NCI-H226 (cell line): ENCODE measurements around the gene PLD1.

Source experiments
- DNase-seq: peaks from one replicate; pipeline ENCODE4 v3.0.0-alpha.2; 2015

PLD1 gene

DNA sequence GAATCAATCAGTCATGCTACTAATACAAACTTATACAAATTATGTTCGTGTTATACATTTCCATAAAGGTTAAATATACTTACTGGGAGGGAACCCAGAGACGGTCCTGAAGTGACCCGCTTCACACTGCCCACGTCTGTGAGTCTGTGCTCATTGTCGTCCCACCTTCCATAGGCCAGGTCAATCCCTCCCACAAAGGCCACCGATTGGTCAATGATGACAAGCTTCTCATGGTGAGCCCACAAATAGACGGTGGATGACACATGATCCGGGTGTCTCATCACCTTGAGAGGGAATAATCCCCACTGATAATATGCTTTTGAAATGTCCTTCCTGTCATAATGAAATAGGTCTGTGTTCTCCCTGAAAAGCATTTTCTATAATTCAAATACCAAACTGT lies 121.7 kb downstream of the PLD1 start:
- DNase-seq, result no peak

GRCh38 chr3:171688002-171688401 lies 122.3 kb downstream of the PLD1 start:
- no peak for DNase-seq

- no peak for DNase-seq
Measured at GRCh38 chr3:171687581-171687980, 122.7 kb downstream of the PLD1 start.

GRCh38 chr3:171687064-171687463 lies 123.2 kb downstream of the PLD1 start:
- no peak for DNase-seq

- no peak for DNase-seq
Measured at GRCh38 chr3:171685116-171685895, 125.0 kb downstream of the PLD1 start.

- no peak for DNase-seq
Measured at GRCh38 chr3:171684221-171684620, 126.1 kb downstream of the PLD1 start.

- no peak for DNase-seq
Measured at GRCh38 chr3:171682743-171683142, 127.5 kb downstream of the PLD1 start.

DNA sequence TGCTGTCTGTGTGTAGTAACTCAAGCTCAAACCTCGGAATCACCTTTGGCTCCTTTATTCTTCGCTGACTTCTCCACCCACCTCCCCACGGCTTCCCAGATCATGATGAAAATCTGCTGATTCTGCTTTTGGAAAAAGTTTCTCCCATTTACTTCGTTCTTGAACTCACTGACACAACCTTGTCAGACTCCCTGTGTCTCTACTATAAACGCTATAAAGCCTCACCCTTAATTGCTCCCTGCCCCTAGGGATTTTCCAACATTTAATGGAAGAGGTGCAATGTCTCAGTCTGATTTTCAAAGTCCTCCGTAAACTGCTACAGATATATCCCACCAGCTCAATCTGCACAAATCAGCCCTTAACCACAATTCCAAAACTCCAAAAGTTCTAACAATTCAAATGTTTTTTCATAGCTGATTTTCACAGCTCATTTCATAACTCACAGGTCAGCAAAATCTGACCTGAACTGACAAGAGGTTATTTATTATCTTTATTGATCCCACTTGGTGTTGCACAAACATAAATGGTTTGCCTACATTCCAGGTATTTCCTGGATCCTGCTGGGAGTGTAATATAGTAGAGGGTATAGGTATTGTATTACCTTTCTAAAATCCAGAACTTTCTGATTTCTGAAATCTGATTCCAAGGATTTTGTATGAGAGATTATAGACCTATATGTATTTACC lies 129.4 kb downstream of the PLD1 start:
- no peak for DNase-seq

DNA sequence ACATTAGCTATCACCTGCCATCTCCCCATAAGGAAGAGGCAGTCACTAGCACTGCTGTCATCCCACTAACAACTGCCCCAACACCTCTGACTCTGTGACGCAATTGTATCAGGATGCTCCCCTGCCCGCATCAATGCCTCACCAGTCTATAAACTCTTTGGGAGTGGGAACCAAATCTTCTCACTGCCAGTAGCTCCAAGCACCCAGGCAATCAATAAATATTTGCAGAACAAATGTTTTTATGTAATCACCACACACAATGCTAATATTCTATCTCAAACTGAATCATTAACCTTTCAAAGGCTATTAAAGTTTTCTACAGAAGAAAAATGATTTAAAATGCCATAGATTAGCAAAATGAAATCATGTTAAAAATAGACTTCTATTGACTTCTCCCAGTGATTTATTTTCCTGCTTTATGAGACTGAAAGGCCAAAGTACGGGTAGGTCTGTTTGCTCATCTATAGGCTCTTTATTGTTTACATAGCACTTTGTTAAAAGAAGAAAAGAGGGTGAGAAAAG lies 131.3 kb downstream of the PLD1 start:
- no peak for DNase-seq

GRCh38 chr3:171677706-171678105 lies 132.6 kb downstream of the PLD1 start:
- no peak for DNase-seq

GRCh38 chr3:171676601-171677175 lies 133.6 kb downstream of the PLD1 start:
- no peak for DNase-seq

- DNase-seq, result no peak
Measured at GRCh38 chr3:171673951-171674350, 136.3 kb downstream of the PLD1 start.

- no peak for DNase-seq
Measured at GRCh38 chr3:171672538-171672937, 137.7 kb downstream of the PLD1 start.

GRCh38 chr3:171672124-171672523 lies 138.2 kb downstream of the PLD1 start:
- DNase-seq, result no peak

GRCh38 chr3:171671709-171672108 lies 138.6 kb downstream of the PLD1 start:
- no peak for DNase-seq

GRCh38 chr3:171666516-171666915 lies 143.8 kb downstream of the PLD1 start:
- DNase-seq, result no peak

DNA sequence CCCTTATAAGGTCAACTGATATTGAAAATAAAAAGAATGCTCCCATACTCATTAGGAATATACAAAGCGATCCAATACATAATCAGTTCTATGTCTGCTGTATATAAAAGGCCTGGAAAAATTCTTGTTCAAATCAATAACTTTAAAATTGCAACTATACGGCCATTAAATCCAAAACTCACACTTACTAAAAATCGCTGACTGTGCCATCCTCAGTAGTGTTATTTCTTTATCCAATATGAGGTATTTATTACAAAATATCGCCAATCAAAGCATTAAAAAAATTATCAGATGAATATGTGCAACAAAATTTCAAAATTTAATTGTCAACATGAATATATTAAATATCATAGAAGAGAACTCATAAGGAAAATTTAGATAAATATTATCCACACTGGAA lies 146.5 kb downstream of the PLD1 start:
- no peak for DNase-seq

GRCh38 chr3:171661484-171661883 lies 148.8 kb downstream of the PLD1 start:
- DNase-seq, result no peak

- DNase-seq, result no peak
Measured at GRCh38 chr3:171660188-171660587, 150.1 kb downstream of the PLD1 start.

- DNase-seq, result no peak
Measured at GRCh38 chr3:171658841-171659240, 151.4 kb downstream of the PLD1 start.

DNA sequence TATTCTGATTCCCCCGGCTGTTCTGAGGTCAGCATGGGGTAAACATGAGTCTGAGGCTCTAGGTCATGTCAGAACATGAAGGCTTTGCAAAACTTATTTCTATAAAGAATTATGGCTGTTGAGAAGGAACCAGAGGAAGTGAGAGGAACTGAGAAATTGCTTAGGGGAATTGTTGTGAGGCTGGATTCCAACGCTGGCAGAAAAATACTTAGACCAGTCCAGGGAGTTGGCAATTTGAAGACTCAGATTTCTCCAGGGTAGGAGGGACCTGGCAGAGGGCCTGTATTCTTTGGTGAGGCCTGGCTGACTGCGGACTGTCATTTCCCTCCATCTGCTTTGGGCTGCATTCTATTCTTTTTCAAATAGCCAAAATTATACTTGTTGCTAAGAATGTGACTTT lies 155.5 kb downstream of the PLD1 start:
- peak; percentile 43 for DNase-seq

DNA sequence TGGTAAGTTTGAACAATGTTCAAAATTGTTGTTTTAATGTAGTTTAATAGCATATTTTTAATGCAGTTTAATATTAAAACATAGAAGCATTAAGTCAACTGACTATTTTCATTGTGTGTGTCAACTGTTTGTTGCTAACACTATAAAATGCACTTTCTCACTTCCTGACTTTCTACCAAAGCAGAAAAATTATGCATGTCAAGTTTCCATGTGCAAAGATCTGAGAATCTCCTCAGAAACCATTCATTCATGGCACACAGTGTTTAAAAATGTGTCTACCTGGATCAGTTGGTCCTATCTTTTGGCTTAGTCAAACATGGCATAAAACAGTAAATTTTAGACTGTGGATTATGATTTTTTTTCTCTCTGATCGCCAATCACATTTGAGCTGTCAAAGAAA lies 156.0 kb downstream of the PLD1 start:
- no peak for DNase-seq

DNA sequence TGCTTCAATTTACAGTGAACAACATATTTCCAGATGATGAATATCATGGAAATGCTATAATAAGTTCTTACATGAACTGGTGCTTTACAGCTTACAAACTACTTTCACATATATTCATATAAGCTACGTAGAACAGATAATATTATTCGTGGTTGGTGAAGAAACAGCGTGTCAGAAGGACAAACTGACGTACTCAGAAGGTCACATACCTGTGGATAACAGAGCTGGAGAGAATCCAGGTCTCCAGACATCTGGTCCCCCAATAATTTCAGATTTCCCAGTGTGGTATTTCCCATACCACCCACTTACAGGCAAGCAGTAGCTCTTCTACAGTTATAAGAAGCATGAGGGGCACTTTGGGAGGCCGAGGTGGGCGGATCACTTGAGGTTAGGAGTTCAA lies 156.6 kb downstream of the PLD1 start:
- no peak for DNase-seq

DNA sequence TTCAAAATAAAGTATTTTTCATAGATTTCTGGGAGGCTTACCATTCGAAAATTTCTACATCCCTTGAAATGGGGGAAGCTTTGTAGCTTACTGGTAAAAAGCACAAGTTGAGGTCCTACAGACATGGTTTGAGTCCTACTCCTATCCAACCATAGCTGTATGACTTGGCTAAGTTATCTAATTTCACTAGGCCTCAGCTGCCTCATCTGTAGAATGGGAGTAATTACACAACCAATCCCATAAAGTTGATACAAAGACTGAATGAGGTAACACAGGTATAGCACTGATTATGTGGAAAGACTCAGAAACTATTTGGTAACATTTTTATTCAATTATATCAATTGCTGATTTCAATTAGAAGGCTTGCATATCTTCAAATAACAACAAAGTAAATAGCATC lies 157.4 kb downstream of the PLD1 start:
- no peak for DNase-seq
